Neural progenitor cell (in vitro differentiated cells): ENCODE data around the gene ZNF385D. TPM values are rescaled to one million over a fixed set of nuclear protein-coding genes. Genes with fewer than 3 reads are reported as not detected.
A peak's percentile ranks its signal among the peaks of the same experiment; 100 is the strongest.

Experiments used
- DNase-seq: peaks from one replicate; pipeline ENCODE4 v3.0.0-alpha.2; 2016; ENCODE audit warnings: low spot score
- H2AFZ ChIP-seq: fragments of 200-600 bp; sonication (generic); replicated peaks from 2 replicates; pipeline ENCODE4 v1.6.1; 2016; ENCODE audit warnings: antibody characterized with exemption
- H3F3A ChIP-seq: fragments of 200-600 bp; sonication (generic); 2 replicates; pipeline ENCODE4 v1.6.1; 2016; ENCODE audit warnings: antibody characterized with exemption, low read depth
- H3K27ac ChIP-seq: fragments of 200-600 bp; sonication (generic); 2 replicates; pipeline ENCODE4 v1.5.1; 2016; ENCODE audit warnings: mild to moderate bottlenecking
- H3K27me3 ChIP-seq: fragments of 200-600 bp; sonication (generic); 2 replicates; pipeline ENCODE4 v1.6.1; 2016; ENCODE audit warnings: mild to moderate bottlenecking, moderate library complexity
- H3K36me3 ChIP-seq: fragments of 200-600 bp; sonication (generic); 2 replicates; pipeline ENCODE4 v1.5.1; 2016
- H3K4me1 ChIP-seq: fragments of 200-600 bp; sonication (generic); 2 replicates; pipeline ENCODE4 v1.6.1; 2016; ENCODE audit warnings: mixed run types
- H3K4me2 ChIP-seq: fragments of 200-600 bp; sonication (generic); 2 replicates; pipeline ENCODE4 v1.6.1; 2016
- H3K4me3 ChIP-seq: fragments of 200-600 bp; sonication (generic); 2 replicates; pipeline ENCODE4 v1.5.1; 2016
- H3K79me2 ChIP-seq: fragments of 200-600 bp; sonication (generic); 2 replicates; pipeline ENCODE4 v1.6.1; 2016; ENCODE audit warnings: low read depth
- H3K9ac ChIP-seq: fragments of 200-600 bp; sonication (generic); 2 replicates; pipeline ENCODE4 v1.6.1; 2016
- H3K9me3 ChIP-seq: fragments of 200-600 bp; sonication (generic); 2 replicates; pipeline ENCODE4 v1.5.1; 2016; ENCODE audit warnings: low read depth
- H4K20me1 ChIP-seq: fragments of 200-600 bp; sonication (generic); 2 replicates; pipeline ENCODE4 v1.6.1; 2016; ENCODE audit warnings: low read depth
- H3K27ac Mint-ChIP-seq: 3 replicates; pipeline ENCODE4 v1.8.0; 2021; ENCODE audit warnings: mixed read lengths
- H3K27me3 Mint-ChIP-seq: 2 replicates; pipeline ENCODE4 v1.8.0; 2022; ENCODE audit warnings: low read depth, mild to moderate bottlenecking, inconsistent platforms, moderate library complexity, mixed read lengths; ENCODE audit not compliant: insufficient read depth
- H3K36me3 Mint-ChIP-seq: 3 replicates; pipeline ENCODE4 v1.8.0; 2021; ENCODE audit warnings: mixed read lengths
- H3K4me1 Mint-ChIP-seq: 3 replicates; pipeline ENCODE4 v1.8.0; 2021; ENCODE audit warnings: mixed read lengths
- H3K4me3 Mint-ChIP-seq: 3 replicates; pipeline ENCODE4 v1.8.0; 2021; ENCODE audit warnings: mild to moderate bottlenecking, moderate library complexity, mixed read lengths
- H3K9me3 Mint-ChIP-seq: 3 replicates; pipeline ENCODE4 v1.8.0; 2020; ENCODE audit warnings: mixed read lengths
- CTCF ChIP-seq: fragments of 200-600 bp; sonication (generic); IDR thresholded peaks from 2 replicates; pipeline ENCODE4 v1.5.1; 2017; ENCODE audit warnings: antibody characterized with exemption, mild to moderate bottlenecking
- EZH2 ChIP-seq: fragments of 200-600 bp; sonication (generic); IDR thresholded peaks from 2 replicates; pipeline ENCODE4 v1.6.1; 2017; ENCODE audit warnings: antibody characterized with exemption, mild to moderate bottlenecking, moderate library complexity
- EZH2phosphoT487 ChIP-seq: fragments of 200-600 bp; sonication (generic); IDR thresholded peaks from 2 replicates; pipeline ENCODE4 v1.6.1; 2017; ENCODE audit warnings: antibody characterized with exemption
- total RNA-seq: library from RNA; depleted of rRNA; stranded (reverse); fragments of >200 nt; gene quantifications from 2 replicates; pipeline ENCODE4 v1.2.3, GENCODE V29; 2015; ENCODE audit warnings: low replicate concordance

Gene ZNF385D
- total RNA-seq, 1 donor from 2014 or later, result 4.4 TPM

GRCh38 chr3:21755896-21756295 is 4.9 kb upstream of the ZNF385D start:
- Histone ChIP-seq H2AFZ (no peak overlapping the region), H3K27me3 (no peaks in the 10 kb centered on the region), H3K9me3 (no peaks in the 10 kb centered on the region), H3K4me2 (no peak overlapping the region), H3K4me3 (no peak overlapping the region), H3K79me2 (no peaks in the 10 kb centered on the region), H3F3A (peaks cover 9% of the 10 kb centered on the region), H3K4me1 (peaks cover 4% of the 10 kb centered on the region), H3K27ac (no peak overlapping the region), H3K36me3 (no peaks in the 10 kb centered on the region), H3K9ac (no peak overlapping the region), H4K20me1 (no peaks in the 10 kb centered on the region)
- DNase-seq, result no peak
- Mint-ChIP-seq H3K4me1 (peaks cover 7% of the 10 kb centered on the region), H3K27ac (no peak overlapping the region), H3K27me3 (no peaks in the 10 kb centered on the region), H3K4me3 (no peak overlapping the region), H3K36me3 (no peaks in the 10 kb centered on the region), H3K9me3 (no peaks in the 10 kb centered on the region)
- no peak for TF ChIP-seq EZH2
- TF ChIP-seq CTCF, result no peak
- no peak for TF ChIP-seq EZH2phosphoT487

GRCh38 chr3:21754839-21755238 is 3.8 kb upstream of the ZNF385D start:
- Histone ChIP-seq H3K4me1 (peaks cover 7% of the 10 kb centered on the region), H3K4me2 (no peak overlapping the region), H2AFZ (no peak overlapping the region), H3K27me3 (no peaks in the 10 kb centered on the region), H3F3A (peaks cover 16% of the 10 kb centered on the region), H3K36me3 (no peaks in the 10 kb centered on the region), H3K27ac (no peak overlapping the region), H3K79me2 (no peaks in the 10 kb centered on the region), H3K4me3 (no peak overlapping the region), H3K9me3 (no peaks in the 10 kb centered on the region), H4K20me1 (no peaks in the 10 kb centered on the region), H3K9ac (no peak overlapping the region)
- H3K36me3 Mint-ChIP-seq, result no peaks in the 10 kb centered on the region
- TF ChIP-seq EZH2 (no peak), EZH2phosphoT487 (no peak), CTCF (no peak)
- no peaks in the 10 kb centered on the region for H3K27me3 Mint-ChIP-seq
- peaks cover 15% of the 10 kb centered on the region for H3K4me1 Mint-ChIP-seq
- H3K4me3 Mint-ChIP-seq, result no peak overlapping the region
- no peaks in the 10 kb centered on the region for H3K9me3 Mint-ChIP-seq
- no peak for DNase-seq
- no peak overlapping the region for H3K27ac Mint-ChIP-seq

GRCh38 chr3:21752749-21753347 is 1.8 kb upstream of the ZNF385D start:
- Histone ChIP-seq H3K9ac (no peak overlapping the region), H3K27ac (no peak overlapping the region), H3K36me3 (no peaks in the 10 kb centered on the region), H4K20me1 (no peaks in the 10 kb centered on the region), H3K79me2 (peaks cover 14% of the 10 kb centered on the region), H2AFZ (no peak overlapping the region), H3F3A (peaks cover 16% of the 10 kb centered on the region), H3K4me3 (no peak overlapping the region), H3K4me1 (peaks cover 25% of the 10 kb centered on the region), H3K9me3 (no peaks in the 10 kb centered on the region), H3K27me3 (no peaks in the 10 kb centered on the region), H3K4me2 (no peak overlapping the region)
- Mint-ChIP-seq H3K4me3 (no peak overlapping the region), H3K27ac (no peak overlapping the region), H3K36me3 (no peaks in the 10 kb centered on the region), H3K9me3 (no peaks in the 10 kb centered on the region), H3K27me3 (no peaks in the 10 kb centered on the region), H3K4me1 (peaks cover 23% of the 10 kb centered on the region)
- TF ChIP-seq EZH2, result peak; percentile 23
- TF ChIP-seq EZH2phosphoT487, result no peak
- TF ChIP-seq CTCF, result peak; percentile 80
- peak; percentile 74 for DNase-seq
